Subcutaneous abdominal adipose tissue (tissue), 5 donors: ENCODE results near the gene LIFR.

ENCODE experiments used
- H3K27ac ChIP-seq: one replicate; pipeline ENCODE4 v1.7.0; 2013; ENCODE audit warnings: low read depth, mild to moderate bottlenecking, inconsistent platforms, low read length, moderate library complexity
- H3K27me3 ChIP-seq, 5 donors: one replicate each; pipeline ENCODE4 v1.7.0; 2013; ENCODE audit warnings: low read length in 5 of 5, inconsistent platforms in 1 of 5; ENCODE audit not compliant: control insufficient read depth in 5 of 5, insufficient read depth in 4 of 5
- H3K36me3 ChIP-seq, 5 donors: one replicate each; pipeline ENCODE4 v1.7.0; 2013; ENCODE audit warnings: low read length in 5 of 5; ENCODE audit not compliant: control insufficient read depth in 5 of 5, insufficient read depth in 5 of 5
- H3K4me1 ChIP-seq, 5 donors: one replicate each; pipeline ENCODE4 v1.7.0; 2013; ENCODE audit warnings: low read length in 5 of 5, mild to moderate bottlenecking in 3 of 5, moderate library complexity in 1 of 5; ENCODE audit not compliant: control insufficient read depth in 5 of 5, insufficient read depth in 5 of 5
- H3K4me3 ChIP-seq, 5 donors: one replicate each; pipeline ENCODE4 v1.7.0; 2013; ENCODE audit warnings: low read length in 5 of 5, low read depth in 1 of 5
- H3K9ac ChIP-seq, 5 donors: one replicate each; pipeline ENCODE4 v1.7.0; 2013; ENCODE audit warnings: low read length in 5 of 5, mild to moderate bottlenecking in 4 of 5, moderate library complexity in 3 of 5
- H3K9me3 ChIP-seq, 5 donors: one replicate each; pipeline ENCODE4 v1.7.0; 2013; ENCODE audit warnings: low read length in 5 of 5; ENCODE audit not compliant: control insufficient read depth in 5 of 5
- donor health status: healthy.
- donor health status: healthy.
- donor health status: healthy.
- donor health status: healthy.
- donor health status: healthy.

LIFR gene

GRCh38 chr5:38463634-38464521 is 92.6 kb downstream of the LIFR start:
- H3K9ac ChIP-seq, result peak overlapping the region in 3 of 5 donors; percentile 16 to 54 (median 43)
- peak overlapping the region; percentile 98 for H3K27ac ChIP-seq
- H3K27me3 ChIP-seq, result peaks cover 0 to 4% (median 0%) of the 10 kb centered on the region in 5 donors
- H3K4me1 ChIP-seq, result peaks cover 33 to 63% (median 59%) of the 10 kb centered on the region in 5 donors
- H3K4me3 ChIP-seq, result no peak overlapping the region
- H3K36me3 ChIP-seq, result peaks cover 0 to 3% (median 0%) of the 10 kb centered on the region in 5 donors
- H3K9me3 ChIP-seq, result no peaks in the 10 kb centered on the region

GRCh38 chr5:38462976-38463633 is 93.3 kb downstream of the LIFR start:
- H3K27ac ChIP-seq, result peak overlapping the region; percentile 98
- H3K36me3 ChIP-seq, result peaks cover 0 to 10% (median 4%) of the 10 kb centered on the region in 5 donors
- H3K4me3 ChIP-seq, result no peak overlapping the region
- H3K4me1 ChIP-seq, result peaks cover 26 to 55% (median 51%) of the 10 kb centered on the region in 5 donors
- H3K9me3 ChIP-seq, result no peaks in the 10 kb centered on the region
- H3K27me3 ChIP-seq, result peaks cover 0 to 4% (median 0%) of the 10 kb centered on the region in 5 donors
- peak overlapping the region in 1 of 5 donors; percentile 43 for H3K9ac ChIP-seq

GRCh38 chr5:38458174-38458573 is 98.3 kb downstream of the LIFR start:
- H3K27me3 ChIP-seq, result no peaks in the 10 kb centered on the region
- H3K9ac ChIP-seq, result no peak overlapping the region
- H3K4me1 ChIP-seq, result peaks cover 0 to 6% (median 2%) of the 10 kb centered on the region in 5 donors
- H3K9me3 ChIP-seq, result no peaks in the 10 kb centered on the region
- no peak overlapping the region for H3K4me3 ChIP-seq
- H3K27ac ChIP-seq, result no peak overlapping the region
- peaks cover 0 to 19% (median 17%) of the 10 kb centered on the region in 5 donors for H3K36me3 ChIP-seq

GRCh38 chr5:38456657-38457399 is 99.6 kb downstream of the LIFR start:
- Histone ChIP-seq H3K36me3 (peaks cover 0 to 30% (median 21%) of the 10 kb centered on the region in 5 donors), H3K27ac (no peak overlapping the region), H3K4me3 (no peak overlapping the region), H3K9ac (no peak overlapping the region), H3K4me1 (peaks cover 0 to 5% (median 0%) of the 10 kb centered on the region in 5 donors), H3K9me3 (no peaks in the 10 kb centered on the region), H3K27me3 (no peaks in the 10 kb centered on the region)

- no peaks in the 10 kb centered on the region for H3K27me3 ChIP-seq
- H3K4me1 ChIP-seq, result peaks cover 0 to 12% (median 6%) of the 10 kb centered on the region in 5 donors
- H3K36me3 ChIP-seq, result peaks cover 0 to 30% (median 21%) of the 10 kb centered on the region in 5 donors
- H3K4me3 ChIP-seq, result no peak overlapping the region
- no peak overlapping the region for H3K27ac ChIP-seq
- H3K9me3 ChIP-seq, result no peaks in the 10 kb centered on the region
- no peak overlapping the region for H3K9ac ChIP-seq
Observed at GRCh38 chr5:38455796-38456330, 100.6 kb downstream of the LIFR start.

GRCh38 chr5:38453921-38454320 is 102.5 kb downstream of the LIFR start:
- no peak overlapping the region for H3K9ac ChIP-seq
- peaks cover 6 to 32% (median 25%) of the 10 kb centered on the region in 5 donors for H3K4me1 ChIP-seq
- H3K27ac ChIP-seq, result no peak overlapping the region
- no peaks in the 10 kb centered on the region for H3K27me3 ChIP-seq
- peaks cover 0 to 27% (median 21%) of the 10 kb centered on the region in 5 donors for H3K36me3 ChIP-seq
- H3K9me3 ChIP-seq, result no peaks in the 10 kb centered on the region
- H3K4me3 ChIP-seq, result no peak overlapping the region

GRCh38 chr5:38453506-38453905 is 102.9 kb downstream of the LIFR start:
- peaks cover 10 to 36% (median 29%) of the 10 kb centered on the region in 5 donors for H3K4me1 ChIP-seq
- no peaks in the 10 kb centered on the region for H3K9me3 ChIP-seq
- H3K27ac ChIP-seq, result no peak overlapping the region
- H3K9ac ChIP-seq, result no peak overlapping the region
- no peak overlapping the region for H3K4me3 ChIP-seq
- H3K36me3 ChIP-seq, result peaks cover 0 to 24% (median 21%) of the 10 kb centered on the region in 5 donors
- H3K27me3 ChIP-seq, result no peaks in the 10 kb centered on the region

GRCh38 chr5:38452201-38452600 is 104.2 kb downstream of the LIFR start:
- H3K36me3 ChIP-seq, result peaks cover 0 to 20% (median 16%) of the 10 kb centered on the region in 5 donors
- no peaks in the 10 kb centered on the region for H3K9me3 ChIP-seq
- no peaks in the 10 kb centered on the region for H3K27me3 ChIP-seq
- H3K4me3 ChIP-seq, result no peak overlapping the region
- H3K27ac ChIP-seq, result no peak overlapping the region
- peaks cover 16 to 49% (median 41%) of the 10 kb centered on the region in 5 donors for H3K4me1 ChIP-seq
- H3K9ac ChIP-seq, result no peak overlapping the region

GRCh38 chr5:38451074-38451725 is 105.2 kb downstream of the LIFR start:
- H3K4me3 ChIP-seq, result no peak overlapping the region
- H3K27ac ChIP-seq, result peak overlapping the region; percentile 35
- H3K9ac ChIP-seq, result no peak overlapping the region
- H3K27me3 ChIP-seq, result no peaks in the 10 kb centered on the region
- no peaks in the 10 kb centered on the region for H3K9me3 ChIP-seq
- peaks cover 16 to 56% (median 45%) of the 10 kb centered on the region in 5 donors for H3K4me1 ChIP-seq
- H3K36me3 ChIP-seq, result peaks cover 0 to 20% (median 16%) of the 10 kb centered on the region in 5 donors
